Lung (tissue), 12 donors: Measurements from ENCODE around the gene CBX5. TPM values are rescaled to one million over a fixed set of nuclear protein-coding genes. Genes with fewer than 3 reads are reported as not detected.

Experiments
- ATAC-seq: fragments of 200-7000 bp; cut with Tn5 transposase; one replicate; pipeline ENCODE4 v1.9.1; 2020; ENCODE audit warnings: moderate number of reproducible peaks; ENCODE audit not compliant: insufficient read depth, low FRiP score
- DNase-seq, 3 donors: peaks; one replicate each; pipeline ENCODE4 v3.0.0-alpha.2; 2013 to 2017
- H3K27ac ChIP-seq, 2 donors: one replicate each; pipeline ENCODE4 v1.5.1; 2013; ENCODE audit warnings: mild to moderate bottlenecking in 2 of 2, moderate library complexity in 2 of 2, control low read depth in 1 of 2, inconsistent platforms in 1 of 2, low read depth in 1 of 2, low read length in 1 of 2
- H3K27me3 ChIP-seq, 3 donors: one replicate each; pipeline ENCODE4 v1.5.1; 2013; ENCODE audit warnings: low read length in 2 of 3; ENCODE audit not compliant: control insufficient read depth in 3 of 3, insufficient read depth in 3 of 3
- H3K36me3 ChIP-seq, 4 donors: one replicate each; pipeline ENCODE4 v1.5.1; 2013; ENCODE audit warnings: low read length in 4 of 4, mild to moderate bottlenecking in 1 of 4, moderate library complexity in 1 of 4; ENCODE audit not compliant: control insufficient read depth in 4 of 4, insufficient read depth in 4 of 4
- H3K4me1 ChIP-seq, 5 donors: one replicate each; pipeline ENCODE4 v1.5.1; 2013; ENCODE audit warnings: low read length in 5 of 5, mild to moderate bottlenecking in 2 of 5, moderate library complexity in 1 of 5; ENCODE audit not compliant: control insufficient read depth in 5 of 5, insufficient read depth in 5 of 5
- H3K4me3 ChIP-seq: one replicate; pipeline ENCODE4 v1.5.1; 2013; ENCODE audit warnings: mild to moderate bottlenecking, control low read depth, moderate library complexity
- H3K9ac ChIP-seq, 2 donors: one replicate each; pipeline ENCODE4 v1.5.1; 2013; ENCODE audit warnings: low read length in 2 of 2, control low read depth in 1 of 2; ENCODE audit not compliant: insufficient read depth in 1 of 2
- H3K9me3 ChIP-seq, 4 donors: one replicate each; pipeline ENCODE4 v1.5.1; 2013; ENCODE audit warnings: low read length in 3 of 4, mild to moderate bottlenecking in 1 of 4, moderate library complexity in 1 of 4; ENCODE audit not compliant: control insufficient read depth in 4 of 4, insufficient read depth in 3 of 4
- WGBS, 2 donors: extraction: QIAGEN DNeasy Blood & Tissue Kit; methylation state at CpG; one replicate each; pipeline ENCODE4 v1.1.7; 2013; 5-methylcytosine and 5-hydroxymethylcytosine counted together
- polyA plus RNA-seq, 2 donors: library from polyadenylated mRNA; stranded (reverse); fragments of 200-250 nt; gene quantifications; one replicate each; pipeline ENCODE4 v1.2.1, GENCODE V29; 2013
- total RNA-seq, 2 donors: library from RNA; depleted of rRNA in 1 of 2; stranded (reverse); fragments of >200 nt in 1 of 2; gene quantifications; one replicate each; pipeline ENCODE4 v1.2.1, GENCODE V29; 2014 to 2021
- TF ChIP-seq, protein P1 (sequence below): IDR thresholded peaks from 2 replicates; pipeline ENCODE4 v1.5.1; 2012; ENCODE audit warnings: mild to moderate bottlenecking; ENCODE audit errors: control extremely low read depth, extremely low read depth
- donor health status: control.
- donor health status: control.
- donor health status: Bipolar disorder and iron deficiency.
- donor health status: healthy.
- donor health status: DM: yes; HTN: yes; CAD: no.

Gene CBX5
- total and polyA plus RNA-seq, 4 donors, result 8.3 to 78.3 (median 30.3) TPM

DNA sequence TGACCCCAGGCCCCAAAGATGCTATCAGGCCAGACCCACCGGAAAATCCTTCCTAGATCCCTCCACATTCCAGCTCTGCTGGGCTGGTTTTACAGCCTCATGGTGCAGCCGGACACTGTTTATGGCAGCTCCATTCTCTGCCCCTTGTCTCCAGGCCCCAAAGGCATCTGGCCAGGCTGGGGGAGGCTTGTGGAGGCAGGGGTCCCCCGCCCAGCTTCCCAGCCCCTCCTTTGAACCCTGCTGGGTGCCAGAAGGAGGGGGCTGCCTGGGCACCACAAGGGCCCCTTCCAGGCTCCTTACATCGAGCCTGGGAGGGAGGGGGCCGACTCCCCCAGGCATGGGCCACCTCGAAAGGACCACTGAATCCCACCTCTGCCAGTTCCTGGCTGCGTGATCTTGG lies 71.3 kb downstream of the CBX5 start:
- H3K27ac ChIP-seq, result no peak overlapping the region
- no peaks in the 10 kb centered on the region for H3K36me3 ChIP-seq
- no peaks in the 10 kb centered on the region for H3K4me1 ChIP-seq
- DNase-seq (no peak), ATAC-seq (no peak)
- TF ChIP-seq, protein P1, sequence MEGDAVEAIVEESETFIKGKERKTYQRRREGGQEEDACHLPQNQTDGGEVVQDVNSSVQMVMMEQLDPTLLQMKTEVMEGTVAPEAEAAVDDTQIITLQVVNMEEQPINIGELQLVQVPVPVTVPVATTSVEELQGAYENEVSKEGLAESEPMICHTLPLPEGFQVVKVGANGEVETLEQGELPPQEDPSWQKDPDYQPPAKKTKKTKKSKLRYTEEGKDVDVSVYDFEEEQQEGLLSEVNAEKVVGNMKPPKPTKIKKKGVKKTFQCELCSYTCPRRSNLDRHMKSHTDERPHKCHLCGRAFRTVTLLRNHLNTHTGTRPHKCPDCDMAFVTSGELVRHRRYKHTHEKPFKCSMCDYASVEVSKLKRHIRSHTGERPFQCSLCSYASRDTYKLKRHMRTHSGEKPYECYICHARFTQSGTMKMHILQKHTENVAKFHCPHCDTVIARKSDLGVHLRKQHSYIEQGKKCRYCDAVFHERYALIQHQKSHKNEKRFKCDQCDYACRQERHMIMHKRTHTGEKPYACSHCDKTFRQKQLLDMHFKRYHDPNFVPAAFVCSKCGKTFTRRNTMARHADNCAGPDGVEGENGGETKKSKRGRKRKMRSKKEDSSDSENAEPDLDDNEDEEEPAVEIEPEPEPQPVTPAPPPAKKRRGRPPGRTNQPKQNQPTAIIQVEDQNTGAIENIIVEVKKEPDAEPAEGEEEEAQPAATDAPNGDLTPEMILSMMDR, result no peak
- no peak overlapping the region for H3K4me3 ChIP-seq
- peaks cover 0 to 2% (median 0%) of the 10 kb centered on the region in 4 donors for H3K9me3 ChIP-seq
- H3K9ac ChIP-seq, result no peak overlapping the region
- H3K27me3 ChIP-seq, result peaks cover 0 to 44% (median 26%) of the 10 kb centered on the region in 3 donors
- WGBS, 2 donors, result 62 to 76% methylated on average over 6 to 7 of the region's 7 CpGs

GRCh38 chr12:54207539-54208294 lies 72.2 kb downstream of the CBX5 start:
- no peak overlapping the region for H3K27ac ChIP-seq
- H3K9me3 ChIP-seq, result peaks cover 0 to 2% (median 0%) of the 10 kb centered on the region in 4 donors
- WGBS, 2 donors, result 29 to 32% methylated on average over 16 of the region's 16 CpGs
- peaks cover 0 to 48% (median 19%) of the 10 kb centered on the region in 3 donors for H3K27me3 ChIP-seq
- H3K9ac ChIP-seq, result no peak overlapping the region
- H3K4me3 ChIP-seq, result no peak overlapping the region
- H3K4me1 ChIP-seq, result no peaks in the 10 kb centered on the region
- TF ChIP-seq, protein P1, result peak; percentile 60
- H3K36me3 ChIP-seq, result no peaks in the 10 kb centered on the region
- DNase-seq (peak; percentile 59 to 75 (median 60)), ATAC-seq (peak; percentile 63)

GRCh38 chr12:54206791-54207190 lies 73.1 kb downstream of the CBX5 start:
- Histone ChIP-seq H3K27me3 (peaks cover 0 to 43% (median 15%) of the 10 kb centered on the region in 3 donors), H3K27ac (no peak overlapping the region), H3K9me3 (peaks cover 0 to 2% (median 0%) of the 10 kb centered on the region in 4 donors), H3K4me3 (no peak overlapping the region), H3K36me3 (no peaks in the 10 kb centered on the region), H3K9ac (no peak overlapping the region), H3K4me1 (no peaks in the 10 kb centered on the region)
- 64 to 71% methylated on average over 1 of the region's 1 CpG for WGBS, 2 donors
- DNase-seq, result no peak
- TF ChIP-seq, protein P1, result no peak
- no peak for ATAC-seq
